GM23248 (cell line): ENCODE data around the gene PSMD13.

Experiments used
- EZH2 ChIP-seq: fragments of 200-600 bp; sonication (generic); IDR thresholded peaks from 2 replicates; pipeline ENCODE4 v1.6.1; 2018; ENCODE audit warnings: antibody characterized with exemption, mild to moderate bottlenecking; ENCODE audit not compliant: insufficient read depth, poor library complexity, severe bottlenecking
- EZH2phosphoT487 ChIP-seq: fragments of 200-600 bp; sonication (generic); IDR thresholded peaks from 2 replicates; pipeline ENCODE4 v1.6.1; 2018; ENCODE audit warnings: antibody characterized with exemption, moderate library complexity, mild to moderate bottlenecking, low read depth; ENCODE audit not compliant: insufficient read depth

DNA sequence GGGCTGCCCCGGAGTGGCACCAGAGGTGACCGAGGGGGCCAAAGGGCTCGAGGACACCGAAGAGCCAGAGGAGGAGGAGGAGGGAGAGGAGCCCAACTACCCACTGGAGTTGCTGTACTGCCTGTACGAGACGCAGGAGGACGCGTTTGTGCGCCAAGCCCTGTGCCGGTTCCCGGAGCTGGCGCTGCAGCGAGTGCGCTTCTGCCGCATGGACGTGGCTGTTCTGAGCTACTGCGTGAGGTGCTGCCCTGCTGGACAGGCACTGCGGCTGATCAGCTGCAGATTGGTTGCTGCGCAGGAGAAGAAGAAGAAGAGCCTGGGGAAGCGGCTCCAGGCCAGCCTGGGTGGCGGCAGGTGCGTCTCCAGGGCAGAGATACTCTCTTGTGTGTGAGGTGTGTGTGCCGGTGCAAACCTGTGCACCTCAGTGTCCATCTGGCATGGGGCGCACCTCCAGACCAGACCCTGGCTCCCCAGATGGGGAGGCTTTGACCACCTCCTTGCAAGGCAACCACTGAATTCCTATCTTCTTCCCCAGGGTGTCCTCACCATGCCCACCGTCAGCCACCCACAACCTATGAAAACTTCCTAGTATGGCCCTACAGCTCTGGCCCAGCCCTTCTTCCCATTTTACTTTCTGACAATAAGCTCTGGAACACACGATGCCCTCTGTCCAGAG is 44.8 kb downstream of the PSMD13 start:
- TF ChIP-seq EZH2: no peak
- TF ChIP-seq EZH2phosphoT487: no peak
